ENCODE data around the gene C19orf33. TPM values are rescaled to one million over a fixed set of nuclear protein-coding genes. Genes with fewer than 3 reads are reported as not detected.
"Not testable (repeated sequence)": the region's sequence is repeated elsewhere in the genome, so short reads cannot be mapped to it uniquely, and the experiment has no call there.

Gene C19orf33
- total RNA-seq, 8 experiments from 2014 or later, result 2.4 TPM; not detected in 7

DNA sequence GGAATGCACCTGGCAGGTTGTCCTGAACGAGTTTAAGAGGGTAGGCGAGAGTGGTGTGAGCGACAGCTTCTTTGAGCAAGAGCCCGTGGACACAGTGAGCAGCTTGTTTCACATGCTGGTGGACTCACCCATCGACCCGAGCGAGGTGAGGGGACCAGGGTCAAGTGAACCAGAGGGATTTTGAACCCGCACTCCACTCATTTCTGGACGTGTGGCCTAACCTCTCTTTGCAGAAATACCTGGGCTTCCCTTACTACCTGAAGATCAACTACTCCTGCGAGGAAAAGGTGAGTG is 33.3 kb downstream of the C19orf33 start:
- no peak for ATAC-seq (replicated peaks in 6 of 8)
- in situ Hi-C loops (cut with MboI; ENCODE audit: low pct_unique_long_range_greater_than_20kb in 2 of 9, low sequenced_read_pairs in 9 of 9, unreplicated experiment in 9 of 9), result loop anchor here (10.0 to 25.0 kb wide), 4 partner anchors 100 to 425 kb away; partner anchors contain the start of genes SIPA1L3 (in 2 of the 9) and WDR87 (in 2 of the 9)
- 0 to 77% (median 49%) methylated on average over 1 to 8 of the region's 10 CpGs; no CpG with 5 or more reads in 3 of the 10 experiments for WGBS, 10 experiments
- Histone ChIP-seq H3K4me3 (peak overlapping the region; percentile 47 to 71 (median 51)), H3K4me1 (replicated peaks in 1 of 2) (peaks cover 13 to 14% of the 10 kb centered on the region in 2 donors), H3K27ac (no peak overlapping the region)

DNA sequence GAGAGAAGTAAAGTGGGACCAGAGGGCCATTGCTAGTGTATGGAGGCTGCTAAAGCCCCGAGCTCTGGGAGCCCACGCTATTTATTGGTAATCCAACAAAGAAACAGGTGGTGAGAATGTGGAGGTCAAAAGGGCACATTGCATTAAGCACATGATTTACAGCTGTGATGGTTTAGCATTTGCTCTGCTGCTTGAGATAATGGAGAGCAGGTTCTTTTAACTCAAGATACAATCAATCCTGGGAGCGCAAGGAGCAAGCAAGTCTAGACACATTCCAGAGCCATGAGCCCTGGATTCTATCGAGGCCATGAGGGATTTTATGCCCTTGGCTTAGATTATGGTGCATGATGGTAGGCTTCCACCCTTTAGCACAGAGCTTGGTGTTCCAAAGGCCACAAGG is 35.0 kb downstream of the C19orf33 start:
- H3K4me3 ChIP-seq, result peak overlapping the region in 1 of 5 donors; percentile 8
- peaks cover 13 to 14% of the 10 kb centered on the region in 2 donors for H3K4me1 ChIP-seq (replicated peaks in 1 of 2)
- 0 to 90% (median 0%) methylated on average over 1 to 3 of the region's 4 CpGs; no CpG with 5 or more reads in 3 of the 10 experiments for whole genome bisulfite sequencing, 10 experiments
- peak overlapping the region in 1 of 2 donors; percentile 28 for H3K27ac ChIP-seq
- not testable (repeated sequence) for ATAC-seq (replicated peaks in 6 of 8)
- in situ Hi-C loops (cut with MboI; ENCODE audit: low pct_unique_long_range_greater_than_20kb in 2 of 9, low sequenced_read_pairs in 9 of 9, unreplicated experiment in 9 of 9), result loop anchor here (10.0 to 25.0 kb wide), 4 partner anchors 102 to 427 kb away; partner anchors contain the start of genes SIPA1L3 (in 2 of the 9) and WDR87 (in 2 of the 9)

DNA sequence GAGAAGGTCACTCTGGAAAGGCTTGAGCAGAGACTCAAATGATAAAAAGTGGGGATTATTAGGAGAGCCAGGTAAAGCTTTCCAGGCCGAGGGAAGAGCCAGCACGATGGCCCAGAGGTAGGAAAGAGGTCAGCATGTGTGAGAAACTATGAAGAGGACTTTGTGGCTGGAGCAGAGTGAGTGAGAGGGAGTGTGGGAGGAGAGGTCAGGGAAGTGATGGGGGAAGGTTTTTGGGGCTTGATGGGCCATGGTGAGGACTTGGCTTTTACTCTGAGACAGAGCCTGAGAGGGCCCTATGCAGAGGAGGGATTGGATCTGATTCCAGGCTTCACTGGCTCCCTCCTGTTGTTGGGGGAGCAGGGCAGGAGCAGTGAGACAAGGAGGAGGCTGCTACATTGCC is 36.9 kb downstream of the C19orf33 start:
- Histone ChIP-seq H3K4me3 (no peak overlapping the region), H3K27ac (no peak overlapping the region), H3K4me1 (replicated peaks in 1 of 2) (peaks cover 13 to 14% of the 10 kb centered on the region in 2 donors)
- in situ Hi-C loops (cut with MboI; ENCODE audit: low pct_unique_long_range_greater_than_20kb in 2 of 9, low sequenced_read_pairs in 9 of 9, unreplicated experiment in 9 of 9), result loop anchor here in 8 of 9 experiments (25.0 kb wide), 3 partner anchors 104 to 429 kb away; partner anchors contain the start of genes SIPA1L3 (in 2 of the 8) and WDR87 (in 2 of the 8)
- ATAC-seq (replicated peaks in 6 of 8), result no peak
- WGBS, 10 experiments, result 64 to 100% (median 100%) methylated on average over 1 to 2 of the region's 2 CpGs; no CpG with 5 or more reads in 5 of the 10 experiments

DNA sequence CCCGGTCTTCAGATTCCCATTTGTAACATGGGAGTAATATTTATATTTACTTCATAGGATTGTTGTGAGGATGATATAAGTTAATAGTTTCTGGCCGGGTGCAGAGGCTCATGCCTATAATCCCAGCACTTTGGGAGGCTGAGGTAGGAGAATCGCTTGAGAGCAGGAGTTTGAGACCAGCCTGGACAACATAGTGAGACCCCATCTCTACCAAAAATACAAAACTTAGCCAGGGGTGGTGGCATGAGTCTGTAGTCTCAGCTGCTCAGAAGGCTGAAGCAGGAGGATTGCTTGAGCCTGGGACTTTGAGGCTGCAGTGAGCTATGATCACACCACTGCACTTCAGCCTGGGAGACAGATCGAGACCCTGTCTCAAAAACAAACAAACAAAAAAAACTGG is 42.8 kb downstream of the C19orf33 start:
- in situ Hi-C loops (cut with MboI; ENCODE audit: low pct_unique_long_range_greater_than_20kb in 2 of 9, low sequenced_read_pairs in 9 of 9, unreplicated experiment in 9 of 9), result loop anchor here in 8 of 9 experiments (25.0 kb wide), 3 partner anchors 110 to 435 kb away; partner anchors contain the start of genes SIPA1L3 (in 2 of the 8) and WDR87 (in 2 of the 8)

DNA sequence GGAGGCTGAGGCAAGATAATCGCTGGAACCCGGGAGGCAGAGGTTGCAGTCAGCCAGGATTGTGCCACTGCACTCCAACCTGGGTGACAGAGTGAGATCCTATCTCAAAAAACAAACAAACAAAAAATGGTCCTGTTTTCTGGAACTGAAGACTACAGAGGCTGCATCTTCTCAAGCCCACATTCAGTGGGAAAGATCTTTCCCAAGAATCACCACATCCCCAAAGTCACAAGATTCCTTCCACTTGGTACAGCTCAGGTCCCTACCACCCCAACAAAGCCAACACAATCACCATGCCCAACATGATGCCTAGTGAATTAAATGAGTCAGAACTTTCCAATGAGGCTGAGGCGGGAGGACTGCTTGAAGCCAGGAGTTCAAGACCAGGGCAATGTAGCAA is 46.8 kb downstream of the C19orf33 start:
- WGBS, 10 experiments, result 64 to 100% (median 84%) methylated on average over 1 to 3 of the region's 3 CpGs; no CpG with 5 or more reads in 7 of the 10 experiments
- no peak for ATAC-seq (replicated peaks in 6 of 8)
- Histone ChIP-seq H3K4me1 (replicated peaks in 1 of 2) (peaks cover 0 to 4% of the 10 kb centered on the region in 2 donors), H3K27ac (no peak overlapping the region), H3K4me3 (no peak overlapping the region)
- in situ Hi-C loops (cut with MboI; ENCODE audit: low pct_unique_long_range_greater_than_20kb in 2 of 9, low sequenced_read_pairs in 9 of 9, unreplicated experiment in 9 of 9), result loop anchor here in 1 of 9 experiments (25.0 kb wide), 1 partner anchor 439 kb away; the partner anchor contains the start of genes SIPA1L3 and WDR87

More for the DNA sequence above, 42.8 kb downstream of the C19orf33 start:
- ATAC-seq (replicated peaks in 6 of 8), result no peak
- Histone ChIP-seq H3K27ac (no peak overlapping the region), H3K4me3 (no peak overlapping the region), H3K4me1 (replicated peaks in 1 of 2) (no peaks in the 10 kb centered on the region)
- WGBS, 10 experiments, result 51 to 96% (median 83%) methylated on average over 1 to 4 of the region's 4 CpGs; no CpG with 5 or more reads in 3 of the 10 experiments

DNA sequence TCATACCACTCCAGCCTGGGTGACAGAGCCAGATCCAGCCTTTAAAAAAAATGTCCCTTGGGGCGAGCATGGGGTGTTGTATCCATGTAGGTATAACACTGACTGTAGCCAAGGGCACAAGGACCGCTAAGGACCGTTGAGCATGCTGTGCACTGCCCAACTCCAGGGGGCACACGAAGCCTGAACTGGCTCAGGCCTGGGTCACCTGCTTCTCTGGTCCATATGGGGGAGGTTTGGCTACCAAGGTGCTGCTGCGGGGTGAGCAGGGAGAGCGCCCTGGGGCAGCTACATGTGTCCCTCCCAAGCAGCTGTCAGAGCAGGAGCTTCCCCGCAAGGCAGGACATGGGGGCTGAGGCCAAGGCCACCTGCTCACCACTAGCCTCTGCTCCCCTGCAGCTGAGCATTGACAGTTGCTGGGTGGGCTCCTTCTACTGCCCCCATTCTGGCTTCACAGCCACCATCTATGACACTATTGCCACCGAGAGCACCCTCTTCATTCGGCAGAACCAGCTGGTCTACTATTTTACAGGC is 47.9 kb downstream of the C19orf33 start:
- Histone ChIP-seq H3K27ac (no peak overlapping the region), H3K4me3 (no peak overlapping the region), H3K4me1 (replicated peaks in 1 of 2) (peaks cover 0 to 4% of the 10 kb centered on the region in 2 donors)
- peak in 4 of 8 experiments; percentile 18 to 24 (median 20) for ATAC-seq (replicated peaks in 6 of 8)
- in situ Hi-C loops (cut with MboI; ENCODE audit: low pct_unique_long_range_greater_than_20kb in 2 of 9, low sequenced_read_pairs in 9 of 9, unreplicated experiment in 9 of 9), result loop anchor here in 1 of 9 experiments (25.0 kb wide), 1 partner anchor 440 kb away; the partner anchor contains the start of genes SIPA1L3 and WDR87
- 68 to 80% (median 77%) methylated on average over 1 to 3 of the region's 9 CpGs; no CpG with 5 or more reads in 7 of the 10 experiments for WGBS, 10 experiments

DNA sequence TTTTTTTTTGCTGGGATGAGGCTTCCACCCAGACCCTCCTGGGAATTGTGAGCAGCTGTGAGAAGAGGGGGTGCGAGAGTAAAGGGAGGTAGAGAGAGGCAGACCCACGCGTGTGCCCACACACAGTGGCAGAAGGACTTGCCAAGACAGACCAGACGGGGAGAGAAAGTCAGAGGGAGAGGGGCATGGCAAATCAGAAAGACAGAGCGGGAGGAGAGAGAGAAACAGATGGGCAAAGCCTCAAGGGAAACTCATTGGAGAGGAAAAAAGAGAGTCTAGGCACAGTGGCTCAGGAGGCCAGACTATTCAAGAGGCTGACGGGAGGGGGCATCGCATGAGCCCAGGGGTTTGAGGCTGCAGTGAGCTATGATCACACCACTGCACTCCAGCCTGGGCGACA is 48.6 kb downstream of the C19orf33 start:
- ATAC-seq (replicated peaks in 6 of 8), result peak in 2 of 8 experiments; percentile 7 to 19
- in situ Hi-C loops (cut with MboI; ENCODE audit: low pct_unique_long_range_greater_than_20kb in 2 of 9, low sequenced_read_pairs in 9 of 9, unreplicated experiment in 9 of 9), result loop anchor here in 1 of 9 experiments (25.0 kb wide), 1 partner anchor 440 kb away; the partner anchor contains the start of genes SIPA1L3 and WDR87
- no peak overlapping the region for H3K27ac ChIP-seq
- peaks cover 0 to 4% of the 10 kb centered on the region in 2 donors for H3K4me1 ChIP-seq (replicated peaks in 1 of 2)
- H3K4me3 ChIP-seq, result no peak overlapping the region
- WGBS, 10 experiments, result 0 to 100% (median 89%) methylated on average over 1 to 5 of the region's 8 CpGs; no CpG with 5 or more reads in 2 of the 10 experiments

Other genes starting within 250 kb of the C19orf33 start
- 10 to 100 TPM in 5 of 8 experiments, 1 to 10 TPM in 3; 1.3 to 60.4 (median 25.9) TPM for gene DPF1, start 80.0 kb upstream of the C19orf33 start, total RNA-seq
- 10 to 100 TPM in 2 of 8 experiments, 1 to 10 TPM in 4, not detected in 2; 1.2 to 12.1 (median 4.5) TPM for gene PPP1R14A, start 47.9 kb upstream of the C19orf33 start, total RNA-seq
- gene SPINT2, start 39.7 kb upstream of the C19orf33 start, total RNA-seq, result 10 to 100 TPM in 5 of 8 experiments, 1 to 10 TPM in 1, under 1 TPM in 2; 0.59 to 46.2 (median 24.6) TPM
- gene YIF1B, start 11.7 kb downstream of the C19orf33 start, total RNA-seq, result 100 to 1,000 TPM in 2 of 8 experiments, 10 to 100 TPM in 6; 38.3 to 283 (median 81.1) TPM
- gene KCNK6, start 15.6 kb downstream of the C19orf33 start, total RNA-seq, result 1 to 10 TPM in 3 of 8 experiments, under 1 TPM in 5; 0.38 to 5.7 (median 0.65) TPM
- gene CATSPERG, start 31.6 kb downstream of the C19orf33 start, total RNA-seq, result 10 to 100 TPM in 2 of 8 experiments, 1 to 10 TPM in 6; 1.6 to 14.5 (median 4.4) TPM
- gene PSMD8, start 70.3 kb downstream of the C19orf33 start, total RNA-seq, result 100 to 1,000 TPM; 165 to 302 (median 214) TPM
- gene GGN, start 83.8 kb downstream of the C19orf33 start, total RNA-seq, result 1 to 10 TPM in 6 of 8 experiments, under 1 TPM in 2; 0.41 to 3.2 (median 1.5) TPM
- 1 to 10 TPM in 7 of 8 experiments, under 1 TPM in 1; 0.87 to 7.6 (median 3.8) TPM for gene SPRED3, start 84.4 kb downstream of the C19orf33 start, total RNA-seq
- gene FAM98C, start 98.8 kb downstream of the C19orf33 start, total RNA-seq, result 10 to 100 TPM in 6 of 8 experiments, 1 to 10 TPM in 2; 7.8 to 13.6 (median 12.2) TPM
- gene RASGRP4, start 122.0 kb downstream of the C19orf33 start, total RNA-seq, result under 1 TPM; 0.09 to 0.66 (median 0.32) TPM
- 1 to 10 TPM; 1.4 to 4.7 (median 1.8) TPM for gene RYR1, start 129.4 kb downstream of the C19orf33 start, total RNA-seq

All from motor neuron (in vitro differentiated cells).